ENCODE data around the gene KIF13A. TPM values are rescaled to one million over a fixed set of nuclear protein-coding genes. Genes with fewer than 3 reads are reported as not detected.
"Not testable (repeated sequence)": the region's sequence is repeated elsewhere in the genome, so short reads cannot be mapped to it uniquely, and the experiment has no call there.

Gene KIF13A
- total RNA-seq, 1 donor from 2014 or later, result 145 TPM

DNA sequence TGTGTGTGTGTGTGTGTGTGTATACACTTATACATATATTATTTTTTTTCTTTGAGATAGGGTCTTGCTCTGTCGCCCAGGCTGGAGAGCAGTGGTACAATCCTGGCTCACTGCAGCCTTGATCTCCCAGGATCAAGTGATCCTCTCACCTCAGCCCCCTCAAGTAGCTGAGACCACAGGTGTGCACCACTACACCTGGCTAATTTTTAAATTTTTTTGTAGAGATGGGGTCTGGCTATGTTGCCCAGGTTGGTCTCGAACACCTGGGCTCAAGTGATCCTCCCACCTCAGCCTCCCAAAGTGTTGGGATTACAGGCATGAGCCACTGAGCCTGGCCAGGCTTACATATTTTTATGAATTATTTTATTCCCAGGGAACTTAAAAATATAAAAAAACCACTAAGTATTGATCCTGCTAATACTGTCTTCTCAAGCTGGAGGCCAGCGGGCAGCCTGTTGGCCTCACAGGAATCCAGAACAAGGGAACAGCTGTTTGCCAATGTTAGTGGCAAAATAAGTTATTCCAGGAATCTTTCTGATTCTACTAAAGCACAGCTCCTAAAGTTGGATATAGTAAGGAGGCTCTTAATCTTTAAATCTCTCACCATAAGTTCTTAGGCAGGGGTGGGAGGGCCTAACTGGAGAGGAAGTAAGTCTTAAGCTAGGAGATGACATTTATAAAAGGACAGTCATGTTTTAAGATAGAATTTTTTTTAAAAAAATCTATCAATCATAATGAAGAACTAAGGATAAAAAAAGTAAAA is 145.2 kb downstream of the KIF13A start:
- no peak for DNase-seq (ENCODE audit: low spot score)
- intact Hi-C loops (cut with DNase I), result no loop called here

DNA sequence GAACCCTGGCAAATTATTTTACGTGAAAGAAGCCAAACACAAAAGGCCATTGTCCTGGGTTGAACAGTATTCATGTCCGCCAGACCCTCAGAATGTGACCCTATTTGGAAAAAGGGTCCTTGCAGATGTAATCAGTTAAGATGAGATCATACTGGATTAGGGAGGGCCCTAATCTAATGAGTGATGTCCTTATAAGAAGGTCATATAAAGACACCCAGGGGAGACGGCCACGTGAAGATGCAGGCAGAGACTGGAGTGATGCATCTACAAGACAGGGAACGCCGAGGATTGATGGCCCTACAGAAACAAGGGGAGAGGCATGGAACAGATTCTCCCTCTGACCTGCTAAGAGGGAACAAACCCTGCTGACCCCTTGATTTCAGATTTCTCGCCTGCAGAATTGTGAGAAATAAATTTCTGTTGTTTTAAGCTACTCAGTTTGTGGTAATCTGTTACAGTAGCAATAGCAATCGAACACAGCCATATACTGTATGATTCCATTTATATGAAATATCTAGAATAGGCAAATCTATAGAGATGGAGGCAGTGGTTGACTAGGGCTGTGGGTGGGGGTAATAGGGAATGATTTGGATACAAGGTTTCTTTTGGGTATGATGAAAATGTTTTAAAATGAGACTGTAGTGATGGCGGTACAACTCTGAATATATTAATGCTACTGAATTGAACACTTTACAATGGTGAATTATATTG is 147.8 kb downstream of the KIF13A start:
- intact Hi-C loops (cut with DNase I), result no loop called here
- no peak for DNase-seq (ENCODE audit: low spot score)

DNA sequence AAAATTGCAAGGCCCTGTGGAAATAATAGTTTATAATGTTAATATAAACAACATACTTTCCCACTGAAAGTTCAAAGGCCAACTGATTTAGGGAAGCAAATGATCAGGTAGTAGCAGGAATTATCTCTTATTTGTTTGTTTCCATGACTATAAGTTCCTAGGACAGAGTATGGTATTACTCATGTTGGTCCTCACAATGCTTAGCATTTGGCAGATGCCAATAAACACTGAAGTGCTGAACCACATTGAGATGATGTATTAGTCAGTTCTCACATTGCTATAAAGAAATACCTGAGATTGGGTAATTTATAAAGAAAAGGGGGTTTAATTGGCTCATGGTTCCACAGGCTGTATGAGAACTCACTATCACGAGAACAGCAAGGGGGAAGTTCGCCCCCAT is 151.1 kb downstream of the KIF13A start:
- intact Hi-C loops (cut with DNase I), result no loop called here
- no peak for DNase-seq (ENCODE audit: low spot score)

GRCh38 chr6:17835784-17836183 is 151.7 kb downstream of the KIF13A start:
- intact Hi-C loops (cut with DNase I), result no loop called here
- DNase-seq (ENCODE audit: low spot score), result no peak

GRCh38 chr6:17831135-17831534 is 156.3 kb downstream of the KIF13A start:
- DNase-seq (ENCODE audit: low spot score), result no peak
- intact Hi-C loops (cut with DNase I), result loop anchor here (5.0 kb wide), 1 partner anchor 291 kb away; the partner anchor contains the start of gene NHLRC1

- no peak for DNase-seq (ENCODE audit: low spot score)
- intact Hi-C loops (cut with DNase I), result loop anchor here (5.0 kb wide), 1 partner anchor 292 kb away; the partner anchor contains the start of gene NHLRC1
These were observed 157.5 kb downstream of the KIF13A start for GRCh38 chr6:17829905-17830304.

- DNase-seq (ENCODE audit: low spot score), result no peak
- intact Hi-C loops (cut with DNase I), result no loop called here
These were observed 159.3 kb downstream of the KIF13A start for GRCh38 chr6:17828149-17828548.

- DNase-seq (ENCODE audit: low spot score), result no peak
- intact Hi-C loops (cut with DNase I), result no loop called here
These were observed 161.1 kb downstream of the KIF13A start for GRCh38 chr6:17826301-17826700.

DNA sequence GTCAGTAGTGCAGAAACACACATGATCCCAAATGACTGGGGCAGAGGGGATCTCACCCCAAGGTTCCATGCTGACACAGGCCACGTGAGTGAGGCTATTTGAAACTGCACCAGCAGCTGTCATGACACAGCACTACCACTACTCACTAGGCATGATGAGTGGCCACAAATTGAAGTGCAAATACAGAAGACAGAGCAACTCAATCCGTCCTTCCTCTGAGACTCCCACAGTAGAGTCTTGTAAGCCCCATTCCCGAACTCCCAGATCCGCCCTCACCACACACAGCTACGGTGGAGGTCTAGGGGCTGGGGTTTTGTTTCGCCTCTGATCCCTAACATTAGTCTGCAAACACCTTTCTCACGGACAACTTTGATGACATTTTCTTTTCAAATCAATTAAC is 167.4 kb downstream of the KIF13A start:
- no peak for DNase-seq (ENCODE audit: low spot score)
- intact Hi-C loops (cut with DNase I), result no loop called here

- intact Hi-C loops (cut with DNase I), result loop anchor here (5.0 kb wide), 1 partner anchor 170 kb away; the partner anchor contains the start of gene KIF13A
- no peak for DNase-seq (ENCODE audit: low spot score)
These were observed 169.7 kb downstream of the KIF13A start for GRCh38 chr6:17817763-17818162.

- no peak for DNase-seq (ENCODE audit: low spot score)
- intact Hi-C loops (cut with DNase I), result loop anchor here (5.0 kb wide), 1 partner anchor 170 kb away; the partner anchor contains the start of gene KIF13A
These were observed 170.4 kb downstream of the KIF13A start for GRCh38 chr6:17816921-17817611.

DNA sequence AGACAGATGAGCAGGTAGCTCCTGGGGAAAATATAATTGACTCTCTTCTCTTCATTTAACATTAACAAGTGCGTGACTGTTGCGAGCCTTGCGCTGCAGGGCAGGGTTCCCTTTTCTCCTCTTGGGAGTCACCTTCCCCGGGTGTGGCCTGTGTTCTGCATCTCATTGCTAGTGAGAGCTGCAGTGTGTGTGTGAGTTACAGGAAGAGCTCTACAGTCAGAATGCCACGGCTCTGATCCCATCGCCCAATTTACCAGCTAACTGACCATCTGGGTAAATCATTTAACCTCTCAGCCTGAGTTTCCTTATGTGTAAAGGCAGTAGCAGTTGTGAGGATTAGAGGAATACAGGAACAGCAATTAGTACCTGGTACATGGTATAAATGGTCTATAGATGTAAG is 173.9 kb downstream of the KIF13A start:
- DNase-seq (ENCODE audit: low spot score), result no peak
- intact Hi-C loops (cut with DNase I), result no loop called here

- intact Hi-C loops (cut with DNase I), result no loop called here
- DNase-seq (ENCODE audit: low spot score), result no peak
These were observed 175.1 kb downstream of the KIF13A start for GRCh38 chr6:17812311-17812710.

GRCh38 chr6:17808609-17809008 is 178.8 kb downstream of the KIF13A start:
- DNase-seq (ENCODE audit: low spot score), result no peak
- intact Hi-C loops (cut with DNase I), result loop anchor here (5.0 kb wide), 2 partner anchors 226 to 651 kb away; no protein-coding TSS in a partner anchor

- intact Hi-C loops (cut with DNase I), result loop anchor here (5.0 kb wide), 2 partner anchors 225 to 650 kb away; no protein-coding TSS in a partner anchor
- not testable (repeated sequence) for DNase-seq (ENCODE audit: low spot score)
These were observed 180.0 kb downstream of the KIF13A start for GRCh38 chr6:17807431-17807830.

- intact Hi-C loops (cut with DNase I), result no loop called here
- no peak for DNase-seq (ENCODE audit: low spot score)
These were observed 184.0 kb downstream of the KIF13A start for GRCh38 chr6:17803409-17803808.

- DNase-seq (ENCODE audit: low spot score), result no peak
- intact Hi-C loops (cut with DNase I), result no loop called here
These were observed 188.8 kb downstream of the KIF13A start for GRCh38 chr6:17798477-17799154.

DNA sequence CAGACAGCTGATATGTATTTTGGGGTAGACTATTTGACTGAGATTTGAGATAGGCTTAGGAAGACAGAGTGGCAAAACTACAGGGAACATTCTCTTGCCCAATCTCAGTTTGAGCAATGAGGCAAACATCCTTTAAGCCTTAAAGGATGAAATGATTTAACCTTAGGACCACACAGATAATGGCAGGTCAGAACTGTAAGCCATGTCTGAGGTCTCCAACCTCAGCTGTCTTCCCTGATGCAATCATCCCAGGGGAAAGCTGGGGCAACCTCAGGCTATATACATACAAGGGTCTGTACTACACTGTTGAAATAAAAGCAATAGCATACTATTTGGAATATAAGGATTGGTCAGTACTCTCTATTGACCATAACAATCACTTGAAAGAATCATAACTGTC is 196.9 kb downstream of the KIF13A start:
- intact Hi-C loops (cut with DNase I), result no loop called here
- DNase-seq (ENCODE audit: low spot score), result no peak

- intact Hi-C loops (cut with DNase I), result no loop called here
- no peak for DNase-seq (ENCODE audit: low spot score)
These were observed 202.2 kb downstream of the KIF13A start for GRCh38 chr6:17785094-17785787.

Measured in cardiac septum (tissue), 1 donor.